GM19099 (cell line): ENCODE data around the gene ACOX2.

Experiments used
- POLR2A ChIP-seq: IDR thresholded peaks from 3 replicates; pipeline ENCODE4 v1.6.1; 2011; ENCODE audit warnings: low read depth; ENCODE audit not compliant: insufficient read length; ENCODE audit errors: extremely low read depth

The ACOX2 gene

GRCh38 chr3:58482917-58483636, 53.9 kb downstream of the ACOX2 start:
- TF ChIP-seq POLR2A: no peak

- no peak for TF ChIP-seq POLR2A
These were observed 56.7 kb downstream of the ACOX2 start for GRCh38 chr3:58480309-58480708.

- TF ChIP-seq POLR2A: no peak
These were observed 58.2 kb downstream of the ACOX2 start for GRCh38 chr3:58478781-58479180.

- no peak for TF ChIP-seq POLR2A
These were observed 61.9 kb downstream of the ACOX2 start for GRCh38 chr3:58474967-58475578.

GRCh38 chr3:58474348-58474911, 62.6 kb downstream of the ACOX2 start:
- no peak for TF ChIP-seq POLR2A

- TF ChIP-seq POLR2A: no peak
These were observed 63.7 kb downstream of the ACOX2 start for GRCh38 chr3:58473275-58473674.

GRCh38 chr3:58471025-58471887, 65.7 kb downstream of the ACOX2 start:
- no peak for TF ChIP-seq POLR2A

GRCh38 chr3:58470363-58471024, 66.5 kb downstream of the ACOX2 start:
- TF ChIP-seq POLR2A: no peak

- no peak for TF ChIP-seq POLR2A
These were observed 67.9 kb downstream of the ACOX2 start for GRCh38 chr3:58469096-58469495.

- TF ChIP-seq POLR2A: no peak
These were observed 70.0 kb downstream of the ACOX2 start for GRCh38 chr3:58466899-58467563.

GRCh38 chr3:58464866-58465265, 72.1 kb downstream of the ACOX2 start:
- TF ChIP-seq POLR2A: no peak

GRCh38 chr3:58463942-58464271, 73.1 kb downstream of the ACOX2 start:
- no peak for TF ChIP-seq POLR2A

- TF ChIP-seq POLR2A: no peak
These were observed 73.6 kb downstream of the ACOX2 start for GRCh38 chr3:58463181-58463941.

GRCh38 chr3:58462829-58463180, 74.2 kb downstream of the ACOX2 start:
- no peak for TF ChIP-seq POLR2A
